Stimulated activated CD8-positive, alpha-beta memory T cell treated with anti-CD3 and anti-CD28 coated beads, Interleukin-7, amount 100 ng/mL, for 48 hours (primary cell): ENCODE measurements around the gene FOXP1.

ENCODE experiments used
- DNase-seq, 2 donors: peaks; one replicate each; pipeline ENCODE4 v3.0.0-alpha.2; 2020; ENCODE audit warnings: low read depth in 1 of 2; ENCODE audit errors: extremely low read depth in 1 of 2

The FOXP1 gene

DNA sequence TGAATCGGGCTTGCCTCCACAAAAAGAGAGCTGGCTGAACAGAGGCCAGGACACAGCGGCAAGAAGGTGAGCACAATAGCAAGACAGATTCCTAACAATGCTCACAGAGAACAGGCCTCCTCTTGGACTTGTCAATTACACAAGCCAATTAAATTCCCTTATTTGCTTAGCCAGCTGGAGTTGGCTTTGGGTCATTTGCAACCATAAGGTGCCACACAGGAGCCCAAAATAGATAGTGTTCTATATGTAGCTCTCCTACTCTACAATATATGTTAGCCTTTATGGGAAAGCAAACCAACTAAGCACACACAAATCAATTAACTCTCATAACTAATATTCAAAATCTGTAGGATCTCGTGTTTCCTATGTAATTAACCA, 335.6 kb downstream of the FOXP1 start:
- no peak for DNase-seq

DNA sequence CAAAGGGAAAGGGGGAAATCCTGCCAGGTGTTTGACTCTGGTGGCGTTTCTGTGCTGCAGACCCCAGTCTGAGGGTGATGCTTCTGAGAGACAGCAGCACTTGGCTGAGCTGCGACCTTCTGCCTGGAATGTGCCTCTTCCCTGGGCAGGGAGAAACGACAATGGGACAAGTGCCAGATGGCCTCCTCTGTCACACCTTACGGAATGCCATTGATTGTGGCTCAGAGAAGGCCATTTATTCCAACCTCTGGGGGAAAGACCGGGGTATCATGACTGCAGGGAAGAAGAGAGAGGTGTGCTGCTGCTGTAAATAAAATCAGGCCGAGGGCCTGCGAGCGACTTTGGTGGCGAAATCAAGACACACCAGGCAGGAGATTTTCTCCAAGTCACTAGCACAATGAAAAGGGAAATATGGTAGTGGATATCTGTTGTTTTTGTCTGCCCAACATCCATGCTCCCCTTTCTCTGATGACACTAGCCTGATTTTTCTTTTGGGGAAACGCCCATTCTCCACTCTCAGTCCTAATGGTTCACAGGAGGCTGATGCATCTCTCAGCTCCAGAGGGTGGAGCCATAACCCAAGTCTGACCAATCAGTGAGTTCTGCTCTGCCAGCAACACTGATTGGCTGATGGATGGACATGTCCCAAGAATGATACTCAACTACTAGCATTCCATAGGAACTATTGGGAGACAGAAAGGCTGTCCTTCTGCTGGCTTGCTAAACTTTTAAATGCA, 336.1 kb downstream of the FOXP1 start:
- DNase-seq: no peak

- no peak for DNase-seq
Observed at GRCh38 chr3:71245971-71246880, 337.3 kb downstream of the FOXP1 start.

- no peak for DNase-seq
Observed at GRCh38 chr3:71244826-71245488, 338.6 kb downstream of the FOXP1 start.

- DNase-seq: no peak
Observed at GRCh38 chr3:71244153-71244825, 339.2 kb downstream of the FOXP1 start.

DNA sequence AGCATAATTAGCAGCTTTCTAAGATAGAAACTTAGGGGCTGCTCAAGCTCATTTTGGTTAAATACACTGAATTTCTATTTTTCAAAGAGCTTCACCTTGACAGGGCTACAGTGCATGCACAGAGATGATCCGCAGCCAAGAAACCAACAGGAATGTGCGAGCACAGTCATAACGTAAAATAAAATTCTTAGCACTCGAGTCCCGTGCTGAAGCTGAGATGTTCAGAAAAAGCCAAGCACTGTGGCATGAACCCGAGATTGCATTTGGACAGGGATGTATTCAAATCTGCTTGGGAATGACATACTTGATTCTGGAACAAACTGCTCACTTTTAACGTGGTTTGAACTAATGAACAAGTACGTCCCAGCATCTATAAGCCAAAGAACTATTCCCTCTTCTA, 340.3 kb downstream of the FOXP1 start:
- no peak for DNase-seq

DNA sequence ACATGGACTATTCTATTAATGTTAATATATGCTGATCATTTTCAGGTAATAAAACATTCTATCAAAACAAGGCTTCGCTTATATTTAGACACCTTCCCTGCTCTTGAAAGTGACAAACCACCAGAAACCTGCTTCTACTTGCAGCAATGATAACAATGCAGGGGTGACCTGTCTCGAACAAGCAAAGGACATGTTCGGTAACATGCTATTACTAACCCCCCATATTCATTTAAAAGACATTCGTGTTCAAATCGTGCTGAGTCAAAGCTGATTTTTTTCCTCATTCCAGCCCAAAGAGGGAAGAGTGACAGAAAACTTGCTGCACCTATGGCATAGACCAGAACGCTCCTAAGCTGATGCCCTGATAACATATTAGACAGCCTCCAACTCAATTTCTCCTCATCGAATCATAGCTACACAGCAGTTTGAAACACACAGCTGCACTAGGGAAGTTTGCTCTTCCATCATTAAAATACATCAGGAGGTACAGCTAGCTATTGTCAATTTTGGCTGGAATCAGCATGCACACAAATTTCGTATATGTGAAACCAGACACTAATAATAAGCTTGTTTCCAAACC, 341.5 kb downstream of the FOXP1 start:
- no peak for DNase-seq

DNA sequence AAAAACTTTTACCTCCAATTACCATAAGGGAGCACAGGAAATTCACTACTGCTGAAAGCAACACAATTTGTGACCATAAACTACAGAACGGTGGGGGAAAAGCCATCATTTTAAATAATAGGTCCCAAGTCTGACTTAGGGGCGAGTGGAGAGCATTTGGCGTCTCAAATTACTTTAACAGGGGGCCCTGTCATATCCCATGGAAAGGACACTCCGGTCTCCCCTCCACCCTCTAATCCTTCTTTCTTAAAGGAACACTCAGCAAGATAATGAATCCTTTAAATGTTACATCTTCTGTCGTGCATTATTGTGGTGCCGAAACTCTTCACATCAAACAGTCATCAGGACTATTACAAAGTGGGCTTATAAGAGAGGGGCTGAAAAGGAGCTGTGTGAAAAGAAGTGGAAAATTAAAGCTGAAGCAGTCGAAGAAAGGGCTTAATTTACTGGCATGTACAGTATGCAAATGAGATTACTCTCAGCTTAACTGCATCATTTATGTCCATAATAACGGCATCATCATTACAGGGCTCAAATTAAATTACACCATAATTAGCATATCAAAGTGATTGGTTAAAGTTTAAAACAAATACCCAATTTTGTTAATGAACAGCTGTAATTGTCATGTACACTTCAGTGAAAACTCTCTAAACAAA, 342.2 kb downstream of the FOXP1 start:
- DNase-seq: no peak

DNA sequence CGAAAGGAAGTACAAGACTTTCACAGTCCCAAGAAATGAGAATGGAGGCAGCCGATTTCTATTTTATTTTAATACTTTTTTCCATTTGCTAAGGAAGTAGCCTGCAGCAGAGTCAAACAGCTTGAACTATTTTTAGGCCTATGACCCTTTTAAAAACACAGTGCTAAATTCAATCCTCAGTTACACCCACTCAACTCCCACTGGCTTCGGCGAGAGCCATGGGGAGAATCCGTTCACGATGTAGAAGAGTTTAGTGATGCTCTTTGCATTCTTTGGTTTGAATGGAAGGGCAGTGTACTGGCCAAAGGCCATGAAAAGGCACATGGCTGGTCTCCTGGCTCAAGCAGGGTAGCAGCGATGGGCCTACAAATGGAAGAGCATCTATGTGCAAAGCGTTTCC, 343.5 kb downstream of the FOXP1 start:
- no peak for DNase-seq

- no peak for DNase-seq
Observed at GRCh38 chr3:71238355-71238757, 345.2 kb downstream of the FOXP1 start.

GRCh38 chr3:71237672-71238071, 345.9 kb downstream of the FOXP1 start:
- no peak for DNase-seq

DNA sequence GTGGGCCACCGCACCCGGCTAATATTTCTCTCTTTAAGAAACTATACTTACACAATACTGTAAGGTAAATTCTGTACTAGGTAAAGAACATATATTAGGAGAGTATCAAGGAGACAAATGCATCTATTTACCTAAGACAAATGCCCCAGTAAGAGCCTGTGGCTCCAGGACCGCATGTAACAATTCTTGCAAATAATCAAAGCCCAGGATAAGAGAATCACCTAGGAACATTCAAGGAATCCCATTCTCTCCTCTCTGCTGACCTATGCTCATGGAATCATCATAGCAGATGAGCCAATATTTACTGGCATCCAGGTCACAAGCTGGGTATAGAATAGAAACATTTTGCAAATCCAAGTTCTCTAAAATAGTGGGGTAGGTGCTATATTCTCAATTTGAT, 347.7 kb downstream of the FOXP1 start:
- DNase-seq: no peak

DNA sequence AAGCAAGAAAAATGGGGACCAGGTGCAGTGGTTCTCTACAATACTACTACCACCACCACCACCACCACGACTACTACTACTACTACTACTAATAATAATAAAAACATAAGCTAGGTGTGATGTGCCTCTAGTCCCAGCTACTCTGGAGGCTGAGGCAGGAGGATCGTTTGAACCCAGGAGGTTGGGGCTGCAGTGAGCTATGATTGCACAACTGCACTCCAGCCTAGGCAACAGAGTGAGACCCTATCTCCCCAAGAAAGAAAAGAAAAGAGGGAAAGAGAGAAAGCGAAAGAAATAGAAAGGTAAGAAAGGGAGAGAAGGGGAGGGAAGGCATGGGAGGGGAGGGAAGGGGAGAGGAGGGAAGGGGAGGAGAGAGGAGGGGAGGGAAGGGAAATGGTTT, 350.6 kb downstream of the FOXP1 start:
- DNase-seq: no peak

DNA sequence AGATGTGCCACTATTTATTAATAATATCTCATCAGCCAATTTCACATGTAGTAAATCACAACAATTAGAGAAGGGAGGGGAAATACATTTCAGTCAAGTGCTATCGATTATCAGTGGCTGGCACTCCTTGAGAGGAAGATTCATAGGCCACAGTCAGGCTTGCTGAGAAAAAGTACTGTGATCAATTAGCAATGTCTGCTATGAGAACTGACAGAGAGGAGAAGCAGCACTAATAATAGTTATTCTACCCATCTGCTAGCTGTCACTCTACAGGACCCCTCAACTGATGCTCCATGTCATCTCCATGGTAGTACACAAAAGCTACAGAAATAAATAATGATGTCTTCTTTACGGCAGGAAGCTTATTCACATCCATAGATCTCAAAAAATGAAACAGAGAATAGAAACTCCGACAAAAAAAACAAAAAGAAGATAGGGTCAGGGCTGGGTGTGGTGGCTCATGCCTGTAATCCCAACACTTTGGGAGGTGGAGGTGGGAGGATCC, 351.3 kb downstream of the FOXP1 start:
- DNase-seq: no peak

GRCh38 chr3:71231680-71232079, 351.8 kb downstream of the FOXP1 start:
- no peak for DNase-seq

DNA sequence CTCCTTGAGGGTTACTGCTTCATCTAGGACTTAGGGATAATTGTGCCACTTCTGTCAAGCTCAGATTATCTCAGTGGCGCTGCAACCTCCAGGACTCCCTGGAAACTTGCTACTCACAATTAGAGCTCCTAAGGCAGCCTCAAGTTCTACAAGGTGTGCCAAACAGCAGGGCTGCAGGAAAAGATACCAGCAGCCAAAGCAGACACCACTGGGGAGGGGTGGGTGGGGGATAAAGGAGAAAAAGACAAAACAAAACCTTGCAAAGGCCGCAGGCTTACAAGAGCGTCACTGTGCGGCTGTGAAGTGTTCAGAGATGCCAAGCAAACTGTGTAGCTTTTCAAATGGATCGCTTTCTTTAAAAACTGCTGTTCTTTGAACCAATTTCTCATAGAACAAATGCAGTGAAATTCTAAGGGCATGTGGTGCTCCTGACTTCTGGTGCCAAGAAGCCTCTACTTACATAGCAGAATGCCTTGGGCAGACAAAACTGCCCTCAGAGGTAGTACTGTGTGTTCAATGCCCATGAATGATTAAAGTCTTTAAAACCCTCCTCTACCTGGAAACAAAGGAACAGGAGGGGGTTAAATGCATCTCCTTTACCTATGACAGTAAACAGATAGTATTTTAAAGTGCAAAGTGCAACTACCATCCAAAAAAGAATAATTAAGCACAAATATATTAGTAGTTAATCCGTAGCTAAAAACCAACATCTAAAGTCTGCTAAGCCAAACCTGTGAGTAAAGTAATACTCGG, 353.4 kb downstream of the FOXP1 start:
- DNase-seq: no peak

DNA sequence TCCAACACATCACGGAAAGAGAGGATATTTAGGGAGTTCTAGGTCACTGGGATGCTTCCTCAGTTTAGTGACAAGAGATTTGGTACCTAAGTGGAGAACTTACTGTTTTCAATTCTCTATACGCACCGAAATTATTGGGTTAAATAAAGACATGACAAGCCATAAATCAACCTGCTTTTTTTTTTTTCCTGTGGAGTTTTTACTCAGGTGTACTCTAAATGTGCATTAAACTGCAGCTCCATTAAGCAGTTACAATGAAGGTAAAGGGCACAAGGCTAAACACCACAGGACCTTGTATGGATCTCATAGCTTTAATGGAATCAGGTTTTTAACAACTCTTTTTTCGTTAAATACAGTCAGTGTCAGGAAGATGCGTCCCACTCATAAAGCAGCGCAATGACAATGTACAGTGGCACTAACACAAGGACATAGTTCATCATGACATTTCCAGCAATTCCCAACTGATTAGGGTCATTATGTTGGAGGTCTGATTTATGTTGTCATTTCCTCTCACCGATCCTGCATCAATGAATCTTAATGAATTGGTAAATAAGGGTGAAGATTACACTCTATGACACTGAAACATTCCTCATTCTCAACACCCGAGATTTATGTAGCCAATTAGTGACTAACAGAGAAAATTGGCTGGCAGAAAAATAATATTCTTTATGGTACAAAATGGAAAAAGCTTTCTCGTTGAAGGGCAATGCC, 355.2 kb downstream of the FOXP1 start:
- no peak for DNase-seq

DNA sequence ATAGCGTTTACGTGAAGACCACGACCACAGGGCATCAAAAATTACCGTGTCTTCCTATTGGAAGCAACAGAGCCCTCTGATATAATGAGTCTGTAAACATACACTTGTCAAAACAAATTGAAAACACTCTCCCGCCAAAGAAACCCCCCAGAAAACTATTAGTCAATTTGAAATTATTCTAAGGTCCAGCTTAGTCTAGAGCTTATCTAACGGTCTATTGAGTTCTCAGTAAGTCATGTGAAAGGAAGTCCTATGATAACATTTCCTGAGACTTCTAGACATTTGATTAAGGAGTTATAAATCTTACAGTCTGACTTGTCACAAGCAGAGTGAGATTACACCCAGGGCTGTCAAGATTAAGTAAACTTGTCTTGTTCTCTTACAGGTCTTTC, 356.3 kb downstream of the FOXP1 start:
- DNase-seq: no peak
